Measurements from ENCODE around the gene AP2A2. TPM values are rescaled to one million over a fixed set of nuclear protein-coding genes. Genes with fewer than 3 reads are reported as not detected.

Gene AP2A2
- total and polyA plus RNA-seq, 2 donors (not counting 1 experiment from before 2014, with no cell fraction given), result 53.1 to 57.0 TPM

- Histone ChIP-seq H3K27me3 (replicated peaks in 1 of 4; ENCODE audit: control extremely low read depth in 1 of 4, control insufficient read depth in 3 of 4, insufficient read depth in 4 of 4, low read length in 3 of 4) (no peaks in the 10 kb centered on the region), H3K79me2 (ENCODE audit: control insufficient read depth, insufficient read depth, low read length) (no peaks in the 10 kb centered on the region), H3K9me3 (ENCODE audit: control extremely low read depth in 1 of 3, control insufficient read depth in 2 of 3, insufficient read depth in 1 of 3, low read length in 2 of 3) (no peaks in the 10 kb centered on the region), H3K4me2 (replicated peaks; ENCODE audit: low read depth, low read length, poor library complexity, severe bottlenecking) (no peak overlapping the region), H2AFZ (ENCODE audit: insufficient read depth, low read depth, low read length, poor library complexity, severe bottlenecking) (no peak overlapping the region), H3K27ac (ENCODE audit: low read length in 2 of 2) (no peak overlapping the region), H4K20me1 (ENCODE audit: control insufficient read depth, insufficient read depth, low read length, poor library complexity, severe bottlenecking) (peaks cover 12% of the 10 kb centered on the region), H3K4me3 (ENCODE audit: control extremely low read depth in 1 of 5, extremely low read depth in 1 of 5, insufficient read depth in 1 of 5, low read depth in 2 of 5, low read length in 4 of 5) (no peak overlapping the region), H3K4me1 (ENCODE audit: control insufficient read depth in 2 of 2, insufficient read depth in 2 of 2, low read length in 2 of 2) (no peaks in the 10 kb centered on the region), H3K9ac (ENCODE audit: low read length) (no peak overlapping the region), H3K36me3 (replicated peaks in 1 of 2; ENCODE audit: control extremely low read depth in 1 of 2, control insufficient read depth in 1 of 2, extremely low read depth in 1 of 2, insufficient read depth in 2 of 2, low read length in 1 of 2) (peaks cover 0 to 30% of the 10 kb centered on the region in 2 experiments)
- no peak for ATAC-seq (ENCODE audit: low read depth)
- CTCF ChIA-PET, result no interaction called here
- TF ChIP-seq CTCF (IDR thresholded peaks at IDR 0.05), result no peak
- no peak for TF ChIP-seq EZH2 (IDR thresholded peaks at IDR 0.05; ENCODE audit: borderline replicate concordance, insufficient read depth, low read depth, low read length, poor library complexity, severe bottlenecking)
- Mint-ChIP-seq H3K4me1 (no peaks in the 10 kb centered on the region), H3K9me3 (ENCODE audit: insufficient read depth) (no peaks in the 10 kb centered on the region), H3K4me3 (no peak overlapping the region), H3K27me3 (no peaks in the 10 kb centered on the region), H3K27ac (no peak overlapping the region)
- DNase-seq, result no peak
- WGBS (ENCODE audit: insufficient coverage), result 94% methylated on average over 28 of the region's 28 CpGs
- intact Hi-C loops (cut with micrococcal nuclease), result no loop called here
- POLR2A ChIA-PET, result no interaction called here
These were observed 52.4 kb downstream of the AP2A2 start for GRCh38 chr11:977830-978720.

- H3K4me2 ChIP-seq (replicated peaks; ENCODE audit: low read depth, low read length, poor library complexity, severe bottlenecking), result no peak overlapping the region
- no peak overlapping the region for H3K9ac ChIP-seq (ENCODE audit: low read length)
- WGBS (ENCODE audit: insufficient coverage), result 96% methylated on average over 16 of the region's 16 CpGs
- no peak for ATAC-seq (ENCODE audit: low read depth)
- no peak overlapping the region for H2AFZ ChIP-seq (ENCODE audit: insufficient read depth, low read depth, low read length, poor library complexity, severe bottlenecking)
- H3K4me1 ChIP-seq (ENCODE audit: control insufficient read depth in 2 of 2, insufficient read depth in 2 of 2, low read length in 2 of 2), result no peaks in the 10 kb centered on the region
- no peak for DNase-seq
- no peak overlapping the region for H3K4me3 ChIP-seq (ENCODE audit: control extremely low read depth in 1 of 5, extremely low read depth in 1 of 5, insufficient read depth in 1 of 5, low read depth in 2 of 5, low read length in 4 of 5)
- no peak overlapping the region for H3K27ac ChIP-seq (ENCODE audit: low read length in 2 of 2)
- peaks cover 12% of the 10 kb centered on the region for H4K20me1 ChIP-seq (ENCODE audit: control insufficient read depth, insufficient read depth, low read length, poor library complexity, severe bottlenecking)
- H3K9me3 Mint-ChIP-seq (ENCODE audit: insufficient read depth), result no peaks in the 10 kb centered on the region
- ChIA-PET POLR2A (no interaction called here), CTCF (no interaction called here)
- peaks cover 0 to 26% of the 10 kb centered on the region in 2 experiments for H3K36me3 ChIP-seq (replicated peaks in 1 of 2; ENCODE audit: control extremely low read depth in 1 of 2, control insufficient read depth in 1 of 2, extremely low read depth in 1 of 2, insufficient read depth in 2 of 2, low read length in 1 of 2)
- H3K27ac Mint-ChIP-seq, result no peak overlapping the region
- H3K4me1 Mint-ChIP-seq, result no peaks in the 10 kb centered on the region
- H3K27me3 Mint-ChIP-seq, result no peaks in the 10 kb centered on the region
- no peaks in the 10 kb centered on the region for H3K9me3 ChIP-seq (ENCODE audit: control extremely low read depth in 1 of 3, control insufficient read depth in 2 of 3, insufficient read depth in 1 of 3, low read length in 2 of 3)
- no peaks in the 10 kb centered on the region for H3K79me2 ChIP-seq (ENCODE audit: control insufficient read depth, insufficient read depth, low read length)
- TF ChIP-seq EZH2 (IDR thresholded peaks at IDR 0.05; ENCODE audit: borderline replicate concordance, insufficient read depth, low read depth, low read length, poor library complexity, severe bottlenecking) (no peak), CTCF (IDR thresholded peaks at IDR 0.05) (no peak)
- no peaks in the 10 kb centered on the region for H3K27me3 ChIP-seq (replicated peaks in 1 of 4; ENCODE audit: control extremely low read depth in 1 of 4, control insufficient read depth in 3 of 4, insufficient read depth in 4 of 4, low read length in 3 of 4)
- intact Hi-C loops (cut with micrococcal nuclease), result no loop called here
- no peak overlapping the region for H3K4me3 Mint-ChIP-seq
These were observed 53.1 kb downstream of the AP2A2 start for GRCh38 chr11:978781-979180.

All from B cell (primary cell).